ENCODE data around the gene SART1.

The SART1 gene

DNA sequence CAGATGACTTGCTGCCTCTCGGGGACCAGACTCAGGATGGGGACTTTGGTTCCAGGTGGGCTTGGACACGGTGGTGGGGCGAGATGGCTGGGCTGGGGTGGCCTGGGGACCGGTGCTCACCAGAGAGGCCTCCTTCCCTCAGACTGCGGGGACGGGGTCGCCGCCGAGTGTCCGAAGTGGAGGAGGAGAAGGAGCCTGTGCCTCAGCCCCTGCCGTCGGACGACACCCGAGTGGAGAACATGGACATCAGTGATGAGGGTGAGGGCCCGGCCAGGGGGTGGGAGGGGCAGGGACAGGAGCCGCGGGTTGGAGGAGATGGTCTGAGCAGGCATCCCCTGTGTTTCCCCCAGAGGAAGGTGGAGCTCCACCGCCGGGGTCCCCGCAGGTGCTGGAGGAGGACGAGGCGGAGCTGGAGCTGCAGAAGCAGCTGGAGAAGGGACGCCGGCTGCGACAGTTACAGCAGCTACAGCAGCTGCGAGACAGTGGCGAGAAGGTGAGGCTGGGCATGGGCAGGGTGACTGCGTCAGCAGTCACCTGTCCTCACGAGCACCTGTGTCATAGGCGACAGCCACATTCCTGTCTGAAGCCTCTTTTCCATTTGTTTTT is 5.9 kb downstream of the SART1 start:
- no peak for DNase-seq

DNA sequence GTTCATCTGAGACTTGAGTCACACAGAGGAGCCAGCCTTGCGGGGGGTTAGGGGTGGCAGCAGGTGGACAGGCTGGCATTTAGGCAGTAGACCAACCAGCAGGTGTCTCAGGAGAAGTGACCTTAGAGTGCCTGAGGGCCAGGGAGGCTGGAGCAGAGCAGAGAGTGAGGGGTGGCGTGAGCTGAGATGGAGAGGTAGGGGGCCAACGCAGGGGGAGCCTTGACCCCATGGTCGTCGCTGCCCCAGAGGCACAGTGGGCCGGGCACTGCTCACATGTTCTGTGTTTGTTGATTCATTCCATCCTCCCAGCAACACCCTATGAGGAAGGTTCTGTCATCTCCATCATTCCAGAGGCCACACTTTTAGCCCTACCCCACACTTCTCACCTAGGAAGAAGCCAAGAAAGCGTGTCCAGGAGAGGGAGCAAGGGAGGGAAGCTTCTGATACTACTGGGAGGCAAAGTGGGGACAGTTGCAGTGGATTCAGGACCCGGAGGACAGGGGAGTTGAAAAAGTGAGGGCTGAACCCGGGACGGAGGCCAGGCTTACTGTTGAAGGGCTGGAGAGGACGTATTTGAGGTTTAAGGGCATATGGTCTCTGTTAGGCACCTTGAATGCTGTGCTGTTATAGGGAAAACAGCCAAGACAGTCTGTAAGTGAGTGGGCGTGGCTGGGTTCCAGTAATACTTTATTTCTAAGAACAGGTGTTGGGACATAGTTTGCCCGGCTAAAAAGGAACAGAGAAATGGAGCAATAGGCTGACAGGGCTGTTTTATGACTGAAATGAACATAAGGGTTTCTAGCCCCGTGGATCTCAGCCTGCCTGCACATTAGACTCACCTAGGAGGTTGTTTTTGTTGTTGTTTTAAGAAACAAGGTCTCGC is 7.3 kb downstream of the SART1 start:
- no peak for DNase-seq

DNA sequence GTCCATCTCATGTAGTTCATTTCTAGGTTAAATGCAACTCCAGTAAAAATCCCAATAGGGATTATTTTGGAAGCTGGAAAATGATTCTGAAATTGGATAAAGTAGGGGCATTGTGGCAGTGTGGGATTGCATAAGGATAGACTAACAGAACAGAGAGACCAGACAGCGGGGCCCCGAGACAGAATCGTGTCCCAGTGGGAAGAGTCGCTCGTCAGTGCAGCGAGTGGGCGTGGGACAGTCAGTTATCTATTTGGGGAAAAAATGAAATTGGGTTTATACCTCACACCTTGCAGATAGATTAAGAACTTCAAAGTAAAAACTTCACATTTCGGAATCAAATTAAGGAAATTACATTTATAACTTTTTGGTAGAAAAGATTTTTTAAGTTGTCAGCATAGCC is 10.6 kb downstream of the SART1 start:
- no peak for DNase-seq

DNA sequence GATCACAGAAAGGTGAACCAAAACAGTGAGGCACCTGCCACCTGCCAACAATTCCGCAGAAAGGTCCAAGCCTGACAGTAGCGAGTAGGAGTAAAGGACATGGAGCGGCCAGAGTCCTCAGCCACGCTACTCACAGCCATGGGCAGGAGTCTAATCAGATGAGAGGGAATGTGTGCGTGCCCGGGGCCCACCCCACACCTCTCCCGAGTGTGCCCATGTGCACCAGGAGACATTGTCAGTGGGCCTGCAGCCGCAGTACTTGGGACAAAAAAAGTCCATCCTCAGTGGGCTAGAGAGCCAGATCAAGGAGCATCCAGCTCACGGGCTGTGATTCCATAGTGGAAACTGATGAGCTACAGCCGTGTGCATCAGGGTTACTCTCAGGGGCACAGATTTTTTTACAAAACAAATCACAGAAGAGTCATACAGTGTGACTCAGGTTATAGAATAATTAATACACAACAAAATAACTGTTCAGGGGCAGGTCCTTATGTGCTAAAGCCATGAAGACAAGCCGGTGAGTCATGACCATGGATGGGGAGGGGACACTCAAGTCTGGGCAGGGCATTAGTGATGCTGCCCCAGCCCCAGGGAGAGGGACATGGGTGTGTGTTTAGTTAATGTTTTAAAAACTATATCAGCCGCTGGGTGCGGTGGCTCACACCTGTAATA is 12.0 kb downstream of the SART1 start:
- DNase-seq: no peak

DNA sequence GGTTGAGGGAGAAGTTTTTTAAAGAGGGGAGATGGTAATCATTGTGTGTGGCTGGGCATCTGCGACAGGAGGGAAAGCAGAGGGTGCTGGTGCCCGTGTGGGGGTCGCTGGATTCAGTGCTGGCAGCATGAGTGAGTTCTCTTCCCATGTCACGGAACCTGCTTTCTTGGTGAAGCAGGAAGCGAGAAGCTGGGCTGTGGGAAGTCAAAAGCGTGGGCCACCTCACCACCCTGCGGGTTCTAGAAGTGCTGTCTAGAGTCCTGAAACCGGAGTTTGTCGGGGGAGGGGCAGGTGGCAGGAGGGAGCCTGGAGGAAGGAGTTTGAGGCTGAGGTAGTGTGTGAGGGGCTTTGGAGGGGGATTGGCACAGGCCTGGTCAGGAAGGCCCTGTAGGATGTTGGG is 14.2 kb downstream of the SART1 start:
- DNase-seq: no peak

DNA sequence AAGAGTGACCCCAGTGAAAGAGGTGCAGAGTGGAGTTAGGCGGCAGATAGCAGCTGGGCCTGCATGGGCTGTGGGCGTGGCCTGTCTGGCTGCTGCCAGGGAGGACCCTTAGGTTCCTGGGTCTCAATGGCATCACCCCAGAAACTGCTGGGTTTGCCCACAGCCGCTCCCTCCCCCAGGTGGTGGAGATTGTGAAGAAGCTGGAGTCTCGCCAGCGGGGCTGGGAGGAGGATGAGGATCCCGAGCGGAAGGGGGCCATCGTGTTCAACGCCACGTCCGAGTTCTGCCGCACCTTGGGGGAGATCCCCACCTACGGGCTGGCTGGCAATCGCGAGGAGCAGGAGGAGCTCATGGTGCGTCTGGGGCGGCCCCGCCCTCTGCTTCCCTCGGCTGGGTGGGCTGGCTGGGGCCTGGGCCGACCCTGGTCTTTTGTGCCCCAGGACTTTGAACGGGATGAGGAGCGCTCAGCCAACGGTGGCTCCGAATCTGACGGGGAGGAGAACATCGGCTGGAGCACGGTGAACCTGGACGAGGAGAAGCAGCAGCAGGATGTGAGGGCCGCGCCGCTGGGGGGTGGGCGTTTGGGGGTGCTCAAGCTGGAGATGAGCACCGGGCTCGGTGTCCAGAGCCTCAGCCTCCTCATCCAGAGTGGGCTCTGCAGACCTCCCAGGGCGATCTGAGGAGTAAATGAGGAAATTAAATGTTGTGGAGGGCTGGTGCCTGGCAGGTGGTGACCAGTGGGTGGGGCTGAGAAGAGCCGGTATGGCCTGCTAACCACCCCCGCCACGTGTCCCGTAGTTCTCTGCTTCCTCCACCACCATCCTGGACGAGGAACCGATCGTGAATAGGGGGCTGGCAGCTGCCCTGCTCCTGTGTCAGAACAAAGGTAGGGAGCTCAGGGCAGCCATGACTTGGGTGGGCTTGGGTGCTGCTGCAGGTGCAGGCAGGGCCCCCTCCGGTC is 15.0 kb downstream of the SART1 start:
- DNase-seq: no peak

DNA sequence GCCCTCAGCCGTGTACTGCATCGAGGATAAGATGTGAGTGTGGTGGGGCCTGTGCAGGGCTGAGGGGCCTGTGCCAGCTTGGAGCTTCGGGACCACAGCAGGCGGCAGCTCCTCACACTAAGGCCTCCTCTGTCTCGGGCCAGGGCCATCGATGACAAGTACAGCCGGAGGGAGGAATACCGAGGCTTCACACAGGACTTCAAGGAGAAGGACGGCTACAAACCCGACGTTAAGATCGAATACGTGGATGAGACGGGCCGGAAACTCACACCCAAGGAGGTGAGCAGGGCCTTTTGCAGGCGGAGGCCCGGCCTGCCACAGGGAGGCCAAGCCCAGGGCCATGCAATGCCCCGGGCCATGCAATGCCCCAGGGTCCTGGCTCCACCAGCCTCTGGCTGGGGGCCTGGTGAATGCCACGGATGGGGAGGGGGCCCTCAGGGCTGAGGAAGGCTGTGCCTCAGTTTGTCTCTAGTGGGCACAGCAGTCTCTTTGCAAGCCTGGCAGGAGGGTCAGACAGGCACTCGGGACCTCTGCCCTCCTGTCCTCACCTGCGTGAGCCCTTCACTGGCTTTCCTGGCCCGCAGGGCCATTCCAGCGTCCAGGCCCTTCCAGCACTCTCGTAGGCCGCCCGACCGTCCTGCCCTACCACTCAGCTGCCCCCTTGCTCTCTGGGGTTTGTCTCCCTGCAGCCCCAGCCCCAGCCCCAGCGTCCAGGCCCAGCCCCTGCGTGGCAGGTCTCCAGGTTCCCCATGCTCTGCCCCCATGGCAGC is 16.3 kb downstream of the SART1 start:
- DNase-seq: no peak

DNA sequence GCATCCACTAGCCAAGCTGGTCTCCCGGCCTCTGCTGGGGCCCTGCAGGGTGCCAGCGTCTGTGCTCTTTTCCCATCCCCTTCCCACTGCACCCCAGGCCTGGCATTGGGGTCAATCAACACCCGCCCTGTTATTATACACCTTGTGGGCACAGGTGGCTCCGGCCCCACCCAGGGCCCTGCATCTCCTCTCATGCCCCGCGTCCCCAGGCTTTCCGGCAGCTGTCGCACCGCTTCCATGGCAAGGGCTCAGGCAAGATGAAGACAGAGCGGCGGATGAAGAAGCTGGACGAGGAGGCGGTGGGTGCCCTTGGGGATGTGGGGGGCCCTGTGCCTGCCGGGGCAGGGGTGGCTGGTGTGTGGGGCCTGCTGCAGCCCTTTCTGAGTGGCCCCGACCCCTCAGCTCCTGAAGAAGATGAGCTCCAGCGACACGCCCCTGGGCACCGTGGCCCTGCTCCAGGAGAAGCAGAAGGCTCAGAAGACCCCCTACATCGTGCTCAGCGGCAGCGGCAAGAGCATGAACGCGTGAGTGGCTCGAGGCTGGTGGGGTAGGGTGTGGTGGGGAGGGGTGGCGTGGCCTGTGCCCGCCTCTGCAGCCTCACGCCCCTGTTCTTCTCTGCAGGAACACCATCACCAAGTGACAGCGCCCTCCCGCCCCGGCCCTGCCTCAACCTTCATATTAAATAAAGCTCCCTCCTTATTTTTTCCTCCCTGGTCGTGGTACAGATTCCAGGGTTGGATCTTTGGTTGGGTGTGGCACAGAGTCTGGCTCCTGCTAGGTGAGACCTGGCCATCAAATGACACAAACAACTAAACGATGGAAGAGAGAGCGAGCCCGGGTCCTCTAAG is 17.1 kb downstream of the SART1 start:
- DNase-seq: no peak

DNA sequence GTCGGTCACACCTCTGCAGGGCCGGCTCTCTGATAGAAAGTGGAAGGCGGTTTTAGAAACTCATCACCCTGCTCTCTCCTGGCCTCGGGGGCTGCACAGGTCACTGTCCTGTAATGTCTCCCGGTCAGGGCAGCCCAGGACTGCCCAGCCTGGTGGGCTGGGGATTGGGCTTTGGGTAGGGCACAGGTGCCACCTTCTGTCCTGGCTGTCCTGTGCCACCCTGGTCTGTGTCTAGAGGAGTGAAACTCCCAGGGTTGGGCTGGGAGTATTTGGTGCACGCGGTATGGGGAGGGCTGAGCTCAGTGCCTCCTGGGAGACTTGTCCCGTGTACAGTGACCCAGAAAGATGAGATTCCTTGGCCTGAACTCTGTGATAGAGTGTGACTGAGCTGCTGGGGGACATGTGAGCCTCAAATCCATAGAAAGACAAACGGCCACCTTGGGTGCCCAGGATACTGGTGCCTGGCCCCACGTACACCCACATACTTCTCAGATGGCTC is 17.8 kb downstream of the SART1 start:
- DNase-seq: no peak

DNA sequence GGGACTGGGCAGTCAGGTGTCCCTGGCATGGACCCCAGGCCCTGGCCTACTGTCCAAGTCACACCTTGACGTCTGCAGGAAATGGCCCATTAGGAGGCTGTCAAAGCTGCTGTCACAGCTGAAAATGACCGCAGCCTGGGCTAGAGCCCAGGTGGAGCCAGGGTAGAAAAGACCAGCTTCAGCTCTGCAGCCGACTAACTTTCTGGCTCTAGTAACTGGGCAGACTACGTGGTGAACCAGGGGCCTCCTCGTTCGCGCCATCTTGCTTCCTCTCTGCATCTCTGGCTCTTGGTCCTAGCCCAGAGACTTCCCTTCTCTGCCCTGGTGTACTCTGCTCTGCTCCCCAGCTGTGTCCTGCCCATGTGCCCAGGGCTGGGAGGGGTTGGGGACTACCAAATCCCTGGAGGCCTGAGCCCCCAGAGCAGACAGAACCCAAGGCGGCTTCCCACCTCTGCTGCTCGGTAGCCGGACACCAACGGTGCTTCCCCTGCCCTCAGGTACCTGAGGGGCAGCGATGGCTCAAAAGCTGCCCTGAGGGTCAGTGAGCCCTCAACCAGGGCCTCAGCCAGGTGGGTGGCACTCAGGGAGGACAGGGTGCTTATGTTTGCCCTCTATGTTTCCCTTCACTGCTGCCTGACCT is 19.7 kb downstream of the SART1 start:
- no peak for DNase-seq

DNA sequence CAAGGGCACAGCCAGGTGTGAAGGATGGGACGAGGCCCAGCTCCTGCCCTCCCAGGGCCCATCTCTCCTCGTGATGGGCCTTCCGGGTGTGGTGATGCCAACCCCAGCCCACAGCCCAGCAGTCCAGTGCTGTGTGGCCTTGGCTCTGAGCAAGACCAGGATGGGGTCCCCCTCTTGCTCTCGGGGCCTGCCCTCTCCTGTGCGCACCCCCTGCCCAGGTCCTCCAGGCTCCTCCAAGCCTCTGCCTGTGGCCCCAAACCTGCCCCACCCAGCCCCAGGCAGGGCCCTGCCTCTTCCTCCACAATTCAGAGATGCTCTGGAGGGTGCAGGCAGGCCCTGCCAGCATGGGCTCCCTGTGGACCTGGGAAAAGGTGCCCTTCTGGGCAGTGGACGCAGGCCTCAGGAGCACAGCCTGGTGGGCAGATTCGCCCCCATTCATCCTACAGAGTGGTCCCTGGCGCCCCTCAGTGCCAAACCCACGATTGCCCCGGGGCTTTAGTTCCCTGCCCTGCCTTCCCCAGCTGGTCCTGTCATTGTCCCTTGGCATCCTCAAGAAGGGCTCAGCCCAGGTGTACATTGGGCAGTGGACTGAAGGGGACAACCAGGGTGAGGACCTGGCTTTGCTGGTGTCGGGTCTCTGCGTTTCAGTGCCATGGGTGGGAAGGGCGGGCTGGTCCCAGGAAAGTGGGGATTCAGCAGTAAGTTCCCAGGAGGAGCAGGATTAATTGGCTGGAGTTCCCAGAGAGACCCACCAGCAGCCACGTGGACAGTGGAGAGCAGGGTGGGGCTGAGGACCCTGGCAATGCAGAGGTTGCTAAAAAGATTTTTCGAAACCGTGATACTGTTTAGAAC is 20.7 kb downstream of the SART1 start:
- DNase-seq: no peak

DNA sequence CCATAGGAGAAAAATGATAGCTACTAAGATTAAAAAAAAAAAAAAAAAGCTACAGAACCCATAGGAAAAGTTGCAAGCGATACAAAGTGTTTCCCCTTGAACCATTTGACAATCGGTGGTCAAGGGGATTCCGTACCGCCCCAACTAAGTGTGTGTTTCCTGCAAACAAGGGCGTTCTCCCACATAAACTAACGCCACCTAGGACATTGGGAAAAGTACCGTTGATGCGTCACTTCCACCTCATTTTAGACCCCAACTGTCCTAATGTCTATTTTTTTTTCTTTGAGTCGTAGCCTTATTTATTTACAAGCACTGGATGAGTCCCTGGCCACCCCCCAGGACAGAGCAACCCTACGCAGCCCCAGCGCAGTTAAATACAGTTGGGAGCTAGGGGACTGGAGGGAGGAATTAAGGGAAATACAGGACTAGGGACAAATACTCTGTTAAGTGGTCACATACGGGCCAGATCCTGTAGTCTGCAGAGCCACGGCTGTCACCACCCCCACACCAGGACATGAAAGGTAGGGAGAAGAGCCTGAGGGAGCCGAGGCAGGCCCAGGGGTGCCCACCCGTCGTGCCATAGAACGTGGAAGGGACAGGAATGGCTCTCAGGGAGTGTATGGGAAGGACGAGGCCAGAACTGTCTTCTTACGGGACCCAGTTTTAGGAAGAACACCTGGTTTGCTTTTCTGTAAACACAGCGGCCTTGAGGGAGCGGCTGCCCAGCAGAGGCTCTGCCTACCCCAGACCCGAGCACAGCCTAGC is 21.5 kb downstream of the SART1 start:
- DNase-seq: no peak

DNA sequence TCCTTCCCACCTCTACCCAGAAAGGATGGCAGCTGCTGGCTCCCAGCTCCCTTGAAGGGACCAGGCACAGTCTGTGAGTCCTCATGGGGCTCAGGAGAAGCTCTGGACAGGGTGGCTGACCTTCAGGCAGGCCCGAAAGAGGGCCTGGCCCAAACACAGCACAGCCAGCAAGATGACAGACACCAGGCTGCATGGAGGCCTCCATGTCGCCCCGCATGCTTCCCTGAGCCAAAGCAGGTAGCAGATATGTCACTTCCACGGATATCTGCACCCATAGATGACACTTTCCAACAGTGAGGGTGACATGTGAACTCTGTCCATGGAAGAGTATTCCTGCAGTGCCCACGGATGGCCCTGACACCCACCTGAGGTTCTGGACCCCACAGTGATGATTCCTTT is 22.1 kb downstream of the SART1 start:
- DNase-seq: no peak

DNA sequence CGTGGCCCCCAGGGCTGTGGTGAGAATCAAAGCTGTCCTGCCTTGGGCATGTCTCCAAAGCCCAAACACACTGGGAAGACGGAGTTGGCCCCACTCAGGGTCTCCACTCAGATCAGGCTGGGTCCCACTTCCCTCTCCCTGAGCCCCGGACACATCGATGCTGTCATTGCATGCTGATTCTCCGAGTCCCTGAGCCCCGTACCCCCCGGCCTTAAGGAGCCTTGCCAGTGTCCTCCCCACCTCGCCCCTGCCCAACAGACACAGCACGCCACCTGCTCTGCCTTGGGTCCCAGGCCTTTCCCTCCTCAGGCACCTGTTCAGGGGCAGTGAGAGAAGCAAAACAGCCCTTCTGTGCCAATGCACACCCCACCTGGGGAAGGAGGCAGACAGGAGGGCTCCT is 25.8 kb downstream of the SART1 start:
- no peak for DNase-seq

DNA sequence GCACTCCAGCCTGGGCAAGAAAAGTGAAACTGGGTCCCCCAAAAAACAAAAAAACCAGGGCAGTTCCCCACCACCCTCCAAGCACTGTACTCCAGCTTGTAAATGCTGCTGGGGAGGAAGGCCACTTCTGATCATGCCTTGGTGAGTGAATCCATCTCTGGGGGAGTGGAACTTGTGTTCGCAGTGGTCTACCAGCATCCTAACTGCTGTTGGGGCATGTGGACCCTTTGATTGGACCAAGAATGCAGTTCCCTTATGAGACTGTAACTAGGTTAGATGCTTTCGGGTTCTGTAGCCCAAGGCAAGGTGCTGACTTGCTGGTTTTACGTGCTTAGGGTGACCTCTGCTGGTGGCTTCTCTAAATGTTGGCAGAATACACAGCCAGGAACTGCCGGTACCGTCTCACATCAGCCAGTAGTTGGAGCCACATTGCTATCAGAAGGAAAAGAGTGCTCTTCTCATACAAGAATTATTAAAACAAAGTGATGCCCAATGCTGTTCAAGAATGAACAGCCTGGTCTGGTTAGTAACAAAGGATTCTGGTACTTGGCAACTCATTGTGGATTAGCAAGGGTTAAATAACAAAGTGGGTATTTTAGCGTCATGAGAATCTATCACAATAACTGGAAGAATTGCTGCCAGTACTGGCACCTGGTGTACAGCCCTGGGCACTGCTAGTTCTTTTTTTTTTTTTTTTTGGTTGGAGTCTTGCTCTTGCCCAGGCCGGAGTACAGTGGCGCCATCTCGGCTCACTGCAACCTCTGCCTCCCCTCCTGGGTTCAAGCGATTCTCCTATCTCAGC is 27.5 kb downstream of the SART1 start:
- DNase-seq: peak; percentile 64 to 94

DNA sequence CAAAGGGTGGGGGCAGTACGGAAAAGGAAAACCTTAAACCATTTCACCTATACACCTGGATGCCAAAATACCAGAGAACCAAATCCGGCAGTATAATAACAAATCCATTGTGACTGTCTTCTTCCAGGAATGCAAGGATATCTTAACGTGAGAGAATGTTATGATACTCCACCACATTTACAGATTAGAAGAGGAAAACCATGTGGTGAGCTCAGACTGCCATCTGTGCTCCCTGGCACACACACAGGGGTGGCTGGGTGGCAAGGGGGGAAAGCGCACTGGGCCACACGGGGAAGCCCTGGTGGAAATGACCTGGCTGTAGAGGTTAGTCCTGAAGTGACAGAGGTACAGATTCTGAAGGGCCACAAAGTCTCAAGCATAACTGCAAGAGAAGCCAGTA is 30.5 kb downstream of the SART1 start:
- DNase-seq: no peak

DNA sequence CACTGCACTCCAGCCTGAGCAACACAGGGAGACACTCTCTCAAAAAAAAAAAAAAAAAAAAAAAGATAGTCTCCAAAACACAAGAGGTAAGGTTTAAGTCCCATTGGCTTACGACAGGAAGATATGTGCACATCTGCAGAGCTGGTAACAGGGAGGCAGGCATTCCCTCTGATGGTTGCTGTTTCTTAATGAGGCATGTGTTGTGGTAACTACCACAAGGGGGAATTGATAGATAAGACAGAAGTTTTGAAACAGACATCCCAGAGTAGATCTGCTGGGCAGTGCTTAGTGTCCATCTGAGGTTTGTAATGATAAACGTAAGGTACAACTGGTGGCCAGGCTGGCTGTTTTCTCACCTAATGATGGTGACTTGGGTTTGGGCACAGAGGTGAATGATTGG is 35.8 kb downstream of the SART1 start:
- no peak for DNase-seq
